Measurements from ENCODE around the gene TRPC1.
"Not testable (repeated sequence)": the region's sequence is repeated elsewhere in the genome, so short reads cannot be mapped to it uniquely, and the experiment has no call there.

The TRPC1 gene

DNA sequence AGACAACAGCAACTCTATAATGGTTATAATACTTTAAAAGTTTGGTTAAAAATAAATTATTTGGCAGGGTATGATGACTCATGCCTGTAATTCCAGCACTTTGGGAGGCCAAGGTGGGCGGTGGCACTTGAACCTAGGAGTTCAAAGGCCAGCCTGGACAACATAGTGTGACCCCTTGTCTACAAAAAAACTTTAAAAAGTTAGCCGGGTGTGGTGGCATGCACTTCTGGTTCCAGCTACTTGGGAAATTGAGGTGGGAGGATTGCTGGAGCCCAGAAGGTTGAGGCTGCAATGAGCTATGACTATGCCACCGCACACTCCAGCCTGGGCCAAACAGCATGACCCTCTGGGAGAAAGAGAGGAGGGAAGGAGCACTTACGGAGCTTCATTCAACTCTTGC lies 7.7 kb upstream of the TRPC1 start:
- H3K4me3 ChIP-seq (ENCODE audit: low read length) = no peak overlapping the region
- no peak overlapping the region for H3K27ac ChIP-seq (ENCODE audit: low read length)
- no peaks in the 10 kb centered on the region for H3K36me3 ChIP-seq (ENCODE audit: control insufficient read depth, low read depth, low read length)
- H3K4me1 ChIP-seq (ENCODE audit: control insufficient read depth, low read depth, low read length) = no peaks in the 10 kb centered on the region
- no peak overlapping the region for H3K9ac ChIP-seq (ENCODE audit: low read length)
- no peaks in the 10 kb centered on the region for H3K9me3 ChIP-seq (ENCODE audit: control insufficient read depth, low read depth, low read length)
- H3K27me3 ChIP-seq (ENCODE audit: control insufficient read depth, insufficient read depth, low read length) = no peaks in the 10 kb centered on the region

DNA sequence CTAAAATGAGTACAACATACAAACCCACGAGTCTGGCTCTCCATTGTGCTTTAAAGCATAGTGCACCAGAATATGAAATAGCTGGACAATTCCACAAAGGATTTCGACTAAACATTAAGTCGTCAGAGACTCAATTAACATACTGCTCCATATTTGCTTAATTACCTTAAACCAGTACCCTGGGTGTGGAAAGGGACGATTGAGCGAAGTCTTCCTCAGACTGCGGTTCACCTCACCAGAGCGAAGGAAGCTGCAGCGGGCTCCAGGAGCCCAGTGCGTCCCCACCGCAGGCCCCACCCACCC lies 218 bp upstream of the TRPC1 start:
- peak overlapping the region; percentile 50 for H3K9ac ChIP-seq (ENCODE audit: low read length)
- H3K27me3 ChIP-seq (ENCODE audit: control insufficient read depth, insufficient read depth, low read length) = no peaks in the 10 kb centered on the region
- H3K9me3 ChIP-seq (ENCODE audit: control insufficient read depth, low read depth, low read length) = no peaks in the 10 kb centered on the region
- no peaks in the 10 kb centered on the region for H3K4me1 ChIP-seq (ENCODE audit: control insufficient read depth, low read depth, low read length)
- no peaks in the 10 kb centered on the region for H3K36me3 ChIP-seq (ENCODE audit: control insufficient read depth, low read depth, low read length)
- H3K4me3 ChIP-seq (ENCODE audit: low read length) = peak overlapping the region; percentile 95
- no peak overlapping the region for H3K27ac ChIP-seq (ENCODE audit: low read length)

DNA sequence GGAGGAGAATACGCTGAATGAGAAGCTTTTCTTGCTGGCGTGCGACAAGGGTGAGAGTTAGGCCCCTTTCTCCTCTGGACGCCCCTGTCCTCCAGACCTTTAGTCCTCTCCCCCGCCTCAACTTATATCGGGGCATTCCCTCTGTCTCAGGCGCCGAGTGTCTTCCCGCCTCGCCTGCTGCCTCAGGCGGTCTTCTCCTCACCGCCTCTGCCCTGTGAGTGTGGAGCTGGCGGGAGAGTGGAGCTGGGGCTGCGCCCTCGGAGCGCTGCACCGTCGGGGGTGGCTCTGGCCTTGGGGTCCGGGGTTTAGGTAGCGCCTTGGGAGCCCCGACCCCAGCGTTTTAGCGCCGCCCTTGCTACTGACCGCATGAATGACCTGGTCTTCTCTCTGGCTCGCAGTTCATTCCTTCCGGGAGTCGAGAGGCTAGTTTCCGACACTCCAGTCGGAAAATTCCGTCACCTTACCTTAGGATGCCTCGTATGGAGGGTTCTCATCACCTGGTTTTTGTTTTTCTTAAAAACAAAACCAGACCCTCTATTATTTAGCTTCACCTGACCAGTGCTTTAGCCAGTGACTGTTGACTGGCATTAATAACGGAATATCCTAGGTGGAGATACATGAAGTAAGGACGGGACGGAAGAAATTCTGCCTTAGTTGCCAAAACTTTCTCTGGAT lies 985 bp downstream of the TRPC1 start:
- H3K36me3 ChIP-seq (ENCODE audit: control insufficient read depth, low read depth, low read length) = no peaks in the 10 kb centered on the region
- H3K9me3 ChIP-seq (ENCODE audit: control insufficient read depth, low read depth, low read length) = no peaks in the 10 kb centered on the region
- H3K27me3 ChIP-seq (ENCODE audit: control insufficient read depth, insufficient read depth, low read length) = no peaks in the 10 kb centered on the region
- no peaks in the 10 kb centered on the region for H3K4me1 ChIP-seq (ENCODE audit: control insufficient read depth, low read depth, low read length)
- peak overlapping the region; percentile 95 for H3K4me3 ChIP-seq (ENCODE audit: low read length)
- peak overlapping the region; percentile 76 for H3K27ac ChIP-seq (ENCODE audit: low read length)
- H3K9ac ChIP-seq (ENCODE audit: low read length) = peak overlapping the region; percentile 93

DNA sequence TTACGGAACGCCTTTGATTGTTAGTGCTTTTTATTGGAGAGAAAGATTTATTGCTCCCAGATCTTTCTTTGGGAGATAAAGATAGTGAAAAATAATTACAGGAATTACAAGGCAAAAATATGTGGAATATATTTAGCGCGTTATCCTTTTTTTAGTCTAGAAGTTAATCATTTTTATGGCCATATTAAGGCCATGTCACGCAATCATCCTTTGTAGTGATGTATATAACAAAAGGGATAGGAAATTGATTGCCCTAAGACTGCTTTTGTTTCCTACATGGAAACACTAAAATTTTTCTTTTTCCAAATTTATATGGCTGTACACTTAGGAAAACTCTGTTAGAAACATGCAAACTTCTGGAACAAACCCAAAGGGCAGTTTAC lies 1.5 kb downstream of the TRPC1 start:
- Histone ChIP-seq H3K9ac (ENCODE audit: low read length) (peak overlapping the region; percentile 93), H3K36me3 (ENCODE audit: control insufficient read depth, low read depth, low read length) (no peaks in the 10 kb centered on the region), H3K4me3 (ENCODE audit: low read length) (peak overlapping the region; percentile 95)

DNA sequence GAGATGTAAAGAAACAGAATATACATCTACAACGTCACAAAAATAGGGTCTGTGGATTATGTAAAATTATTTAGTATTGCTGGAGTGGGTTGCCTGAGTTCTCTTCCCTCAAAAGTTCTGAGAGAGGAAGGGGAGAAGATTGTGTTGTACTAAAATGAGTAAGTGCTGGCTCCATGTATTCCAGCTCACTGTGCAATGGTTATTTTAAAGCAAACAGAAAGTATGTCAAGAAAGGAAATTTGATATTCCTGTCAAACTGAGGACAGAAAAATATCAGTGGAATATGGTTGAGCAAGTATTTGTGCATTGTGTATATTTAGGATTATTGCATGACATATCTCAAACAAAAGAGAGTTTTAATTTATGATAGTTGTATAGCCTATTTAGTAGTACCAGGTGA lies 2.2 kb downstream of the TRPC1 start:
- Histone ChIP-seq H3K27ac (ENCODE audit: low read length) (no peak overlapping the region), H3K9ac (ENCODE audit: low read length) (no peak overlapping the region), H3K9me3 (ENCODE audit: control insufficient read depth, low read depth, low read length) (no peaks in the 10 kb centered on the region), H3K4me3 (ENCODE audit: low read length) (no peak overlapping the region), H3K4me1 (ENCODE audit: control insufficient read depth, low read depth, low read length) (no peaks in the 10 kb centered on the region), H3K27me3 (ENCODE audit: control insufficient read depth, insufficient read depth, low read length) (no peaks in the 10 kb centered on the region), H3K36me3 (ENCODE audit: control insufficient read depth, low read depth, low read length) (no peaks in the 10 kb centered on the region)

More for the DNA sequence above, 1.5 kb downstream of the TRPC1 start:
- no peaks in the 10 kb centered on the region for H3K4me1 ChIP-seq (ENCODE audit: control insufficient read depth, low read depth, low read length)
- no peaks in the 10 kb centered on the region for H3K27me3 ChIP-seq (ENCODE audit: control insufficient read depth, insufficient read depth, low read length)
- H3K9me3 ChIP-seq (ENCODE audit: control insufficient read depth, low read depth, low read length) = no peaks in the 10 kb centered on the region
- H3K27ac ChIP-seq (ENCODE audit: low read length) = peak overlapping the region; percentile 76

DNA sequence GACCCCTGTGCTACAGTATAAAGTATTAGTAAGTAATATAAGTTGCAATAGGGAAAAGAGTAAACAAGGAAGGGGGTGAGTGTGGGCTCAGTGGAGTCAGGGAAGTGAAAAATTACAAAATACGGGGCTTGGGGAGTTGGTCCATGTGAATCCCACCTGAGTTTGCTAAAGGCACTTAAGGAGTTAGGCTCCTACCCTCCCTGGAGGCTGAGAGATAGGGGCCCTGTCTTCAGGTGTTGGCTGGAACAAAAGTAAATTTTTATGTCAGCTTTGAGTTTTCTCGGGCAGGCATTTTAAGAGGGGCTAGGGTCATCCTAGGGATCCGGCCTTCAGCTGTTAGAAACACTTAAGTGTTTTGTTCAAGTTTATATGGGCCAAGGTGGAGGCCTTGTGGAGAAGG lies 8.2 kb downstream of the TRPC1 start:
- Histone ChIP-seq H3K36me3 (ENCODE audit: control insufficient read depth, low read depth, low read length) (no peaks in the 10 kb centered on the region), H3K27me3 (ENCODE audit: control insufficient read depth, insufficient read depth, low read length) (no peaks in the 10 kb centered on the region), H3K4me3 (ENCODE audit: low read length) (no peak overlapping the region), H3K4me1 (ENCODE audit: control insufficient read depth, low read depth, low read length) (no peaks in the 10 kb centered on the region), H3K9ac (ENCODE audit: low read length) (no peak overlapping the region), H3K27ac (ENCODE audit: low read length) (no peak overlapping the region), H3K9me3 (ENCODE audit: control insufficient read depth, low read depth, low read length) (no peaks in the 10 kb centered on the region)

DNA sequence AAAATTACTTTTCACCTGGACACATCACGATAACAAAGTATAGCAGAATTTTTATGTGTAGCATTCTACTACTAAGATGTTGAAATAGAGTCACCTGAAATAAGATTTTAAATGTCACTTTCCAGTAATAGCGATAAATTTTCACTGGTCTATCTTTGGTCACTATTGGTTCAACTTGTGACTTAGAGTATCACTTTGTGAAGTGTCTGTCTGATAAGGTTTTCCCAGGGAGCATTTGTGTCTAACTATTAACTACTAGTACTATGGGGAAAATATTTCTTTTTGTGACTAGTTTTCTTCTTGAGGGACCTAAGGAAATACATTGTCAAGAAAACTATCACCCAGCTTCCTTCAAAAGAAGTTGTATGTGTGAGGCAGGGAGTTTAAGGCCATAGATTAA lies 11.0 kb downstream of the TRPC1 start:
- Histone ChIP-seq H3K9me3 (ENCODE audit: control insufficient read depth, low read depth, low read length) (no peaks in the 10 kb centered on the region), H3K4me1 (ENCODE audit: control insufficient read depth, low read depth, low read length) (no peaks in the 10 kb centered on the region), H3K9ac (ENCODE audit: low read length) (no peak overlapping the region), H3K27me3 (ENCODE audit: control insufficient read depth, insufficient read depth, low read length) (no peaks in the 10 kb centered on the region), H3K27ac (ENCODE audit: low read length) (no peak overlapping the region), H3K4me3 (ENCODE audit: low read length) (no peak overlapping the region), H3K36me3 (ENCODE audit: control insufficient read depth, low read depth, low read length) (no peaks in the 10 kb centered on the region)

DNA sequence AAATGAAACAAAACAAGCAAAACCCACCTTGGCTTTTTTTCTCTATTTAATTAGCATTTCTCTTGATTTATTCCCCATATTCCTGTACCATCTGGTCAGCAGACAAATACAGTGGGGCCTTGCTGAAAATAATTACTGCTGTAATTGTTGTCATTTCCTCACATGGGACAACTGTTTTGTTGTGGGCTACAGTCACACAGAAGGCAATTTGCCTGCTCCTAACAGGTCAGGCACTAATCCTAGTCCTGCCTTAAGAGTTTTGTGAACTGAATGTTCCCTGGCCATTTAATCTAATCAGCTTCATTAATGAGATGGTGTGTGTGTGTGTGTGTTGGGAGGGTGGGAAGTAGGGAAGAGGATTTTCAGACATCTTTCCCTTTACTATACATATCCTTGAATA lies 11.6 kb downstream of the TRPC1 start:
- no peak overlapping the region for H3K9ac ChIP-seq (ENCODE audit: low read length)
- no peaks in the 10 kb centered on the region for H3K4me1 ChIP-seq (ENCODE audit: control insufficient read depth, low read depth, low read length)
- no peak overlapping the region for H3K27ac ChIP-seq (ENCODE audit: low read length)
- no peak overlapping the region for H3K4me3 ChIP-seq (ENCODE audit: low read length)
- no peaks in the 10 kb centered on the region for H3K9me3 ChIP-seq (ENCODE audit: control insufficient read depth, low read depth, low read length)
- no peaks in the 10 kb centered on the region for H3K36me3 ChIP-seq (ENCODE audit: control insufficient read depth, low read depth, low read length)
- no peaks in the 10 kb centered on the region for H3K27me3 ChIP-seq (ENCODE audit: control insufficient read depth, insufficient read depth, low read length)

DNA sequence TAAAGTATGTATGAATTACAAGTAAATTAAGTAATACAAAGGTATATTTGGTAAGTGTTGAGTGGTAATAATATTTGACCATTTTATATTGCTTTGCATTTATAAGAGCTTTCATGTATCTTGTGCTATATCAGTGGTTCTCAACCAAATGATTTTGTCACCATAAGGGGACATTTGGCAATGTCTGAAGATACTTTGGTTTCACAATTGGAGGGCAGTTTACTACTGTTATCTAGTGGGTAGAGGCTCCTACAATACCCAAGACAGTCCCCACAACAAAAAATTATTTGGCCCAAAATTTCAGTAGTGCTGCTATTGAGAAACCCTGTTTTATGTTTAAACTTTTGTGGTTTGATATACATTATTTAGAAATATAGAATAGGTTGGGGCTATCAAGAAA lies 14.6 kb downstream of the TRPC1 start:
- Histone ChIP-seq H3K4me1 (ENCODE audit: control insufficient read depth, low read depth, low read length) (no peaks in the 10 kb centered on the region), H3K27ac (ENCODE audit: low read length) (no peak overlapping the region), H3K27me3 (ENCODE audit: control insufficient read depth, insufficient read depth, low read length) (no peaks in the 10 kb centered on the region), H3K4me3 (ENCODE audit: low read length) (no peak overlapping the region), H3K9me3 (ENCODE audit: control insufficient read depth, low read depth, low read length) (no peaks in the 10 kb centered on the region), H3K36me3 (ENCODE audit: control insufficient read depth, low read depth, low read length) (no peaks in the 10 kb centered on the region), H3K9ac (ENCODE audit: low read length) (no peak overlapping the region)

DNA sequence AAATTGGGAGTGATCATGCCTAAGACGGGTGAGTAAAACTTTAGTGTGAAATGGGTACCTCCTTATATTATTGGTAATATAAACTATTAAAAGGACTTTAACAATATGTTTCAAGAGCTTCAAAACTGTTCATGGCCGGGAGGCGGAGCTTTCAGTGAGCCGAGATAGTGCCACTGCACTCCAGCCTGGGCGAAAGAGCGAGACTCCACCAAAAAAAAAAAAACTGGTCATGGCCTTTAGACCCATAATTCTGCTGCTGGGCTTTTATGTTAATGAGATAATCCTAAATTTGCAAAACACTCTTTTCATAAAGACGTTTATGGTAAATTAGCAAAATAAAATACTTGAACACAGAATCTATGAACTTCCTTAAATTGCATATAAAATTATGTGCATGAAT lies 22.8 kb downstream of the TRPC1 start:
- no peaks in the 10 kb centered on the region for H3K4me1 ChIP-seq (ENCODE audit: control insufficient read depth, low read depth, low read length)
- H3K4me3 ChIP-seq (ENCODE audit: low read length) = no peak overlapping the region
- H3K27ac ChIP-seq (ENCODE audit: low read length) = no peak overlapping the region
- peaks cover 5% of the 10 kb centered on the region for H3K36me3 ChIP-seq (ENCODE audit: control insufficient read depth, low read depth, low read length)
- H3K9ac ChIP-seq (ENCODE audit: low read length) = no peak overlapping the region
- H3K27me3 ChIP-seq (ENCODE audit: control insufficient read depth, insufficient read depth, low read length) = no peaks in the 10 kb centered on the region
- no peaks in the 10 kb centered on the region for H3K9me3 ChIP-seq (ENCODE audit: control insufficient read depth, low read depth, low read length)

DNA sequence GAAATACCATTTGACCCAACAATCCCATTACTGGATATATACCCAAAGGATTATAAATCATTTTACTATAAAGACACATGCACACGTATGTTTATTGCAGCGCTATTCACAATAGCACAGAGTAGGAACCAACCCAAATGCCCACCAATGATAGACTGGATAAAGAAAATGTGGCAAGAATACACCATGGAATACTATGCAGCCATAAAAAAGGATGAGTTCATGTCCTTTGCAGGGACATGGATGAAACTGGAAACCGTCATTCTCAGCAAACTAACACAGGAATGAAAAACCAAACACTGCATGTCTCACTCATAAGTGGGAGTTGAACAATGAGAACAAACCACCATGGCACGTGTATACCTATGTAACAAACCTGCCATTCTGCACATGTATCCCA lies 26.7 kb downstream of the TRPC1 start:
- H3K9ac ChIP-seq (ENCODE audit: low read length); H3K4me3 ChIP-seq (ENCODE audit: low read length); H3K9me3 ChIP-seq (ENCODE audit: control insufficient read depth, low read depth, low read length); H3K27me3 ChIP-seq (ENCODE audit: control insufficient read depth, insufficient read depth, low read length); H3K27ac ChIP-seq (ENCODE audit: low read length); H3K4me1 ChIP-seq (ENCODE audit: control insufficient read depth, low read depth, low read length); H3K36me3 ChIP-seq (ENCODE audit: control insufficient read depth, low read depth, low read length): not testable (repeated sequence)

DNA sequence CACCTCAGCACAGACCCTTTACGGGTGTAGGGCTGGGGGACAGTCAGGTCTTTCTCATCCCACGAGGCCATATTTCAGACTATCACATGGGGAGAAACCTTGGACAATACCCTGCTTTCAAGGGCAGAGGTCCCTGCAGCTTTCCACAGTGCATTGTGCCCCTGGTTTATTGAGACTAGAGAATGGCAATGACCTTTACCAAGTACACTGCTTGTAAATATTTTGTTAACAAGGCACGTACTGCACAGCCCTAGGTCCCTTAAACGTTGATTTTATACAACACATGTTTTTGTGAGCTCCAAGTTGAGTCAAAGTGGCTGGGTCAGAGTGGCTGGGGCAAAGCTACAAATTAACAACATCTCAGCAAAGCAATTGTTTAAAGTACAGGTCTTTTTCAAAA lies 28.8 kb downstream of the TRPC1 start:
- not testable (repeated sequence) for H3K36me3 ChIP-seq (ENCODE audit: control insufficient read depth, low read depth, low read length); H3K4me3 ChIP-seq (ENCODE audit: low read length); H3K9me3 ChIP-seq (ENCODE audit: control insufficient read depth, low read depth, low read length); H3K27ac ChIP-seq (ENCODE audit: low read length); H3K9ac ChIP-seq (ENCODE audit: low read length); H3K4me1 ChIP-seq (ENCODE audit: control insufficient read depth, low read depth, low read length); H3K27me3 ChIP-seq (ENCODE audit: control insufficient read depth, insufficient read depth, low read length)

Measured in iPS-18a (cell line).